ENCODE results near the gene CCT2.

Gene CCT2

GRCh38 chr12:69550569-69551350, 34.5 kb upstream of the CCT2 start:
- TF ChIP-seq CTCF (conservative IDR thresholded peaks at IDR 0.05) (no peak), ZFX (IDR thresholded peaks at IDR 0.05) (no peak)
- no peak overlapping the region for H3K27ac ChIP-seq

GRCh38 chr12:69553628-69554248, 31.5 kb upstream of the CCT2 start:
- no peak overlapping the region for H3K27ac ChIP-seq
- TF ChIP-seq CTCF (conservative IDR thresholded peaks at IDR 0.05): no peak
- no peak for TF ChIP-seq ZFX (IDR thresholded peaks at IDR 0.05)

- TF ChIP-seq ZFX (IDR thresholded peaks at IDR 0.05): no peak
Measured at GRCh38 chr12:69555461-69555860, 29.8 kb upstream of the CCT2 start.

GRCh38 chr12:69556383-69556782, 28.9 kb upstream of the CCT2 start:
- H3K27ac ChIP-seq: no peak overlapping the region
- no peak for TF ChIP-seq ZFX (IDR thresholded peaks at IDR 0.05)
- TF ChIP-seq CTCF (conservative IDR thresholded peaks at IDR 0.05): no peak

More at GRCh38 chr12:69555461-69555860, 29.8 kb upstream of the CCT2 start:
- no peak overlapping the region for H3K27ac ChIP-seq

- no peak for TF ChIP-seq CTCF (conservative IDR thresholded peaks at IDR 0.05)
- TF ChIP-seq ZFX (IDR thresholded peaks at IDR 0.05): no peak
- no peak overlapping the region for H3K27ac ChIP-seq
Measured at GRCh38 chr12:69563166-69563762, 22.0 kb upstream of the CCT2 start.

- no peak overlapping the region for H3K27ac ChIP-seq
- TF ChIP-seq ZFX (IDR thresholded peaks at IDR 0.05): no peak
- peak; percentile 14 for TF ChIP-seq CTCF (conservative IDR thresholded peaks at IDR 0.05)
Measured at GRCh38 chr12:69566603-69567002, 18.7 kb upstream of the CCT2 start.

- H3K27ac ChIP-seq: no peak overlapping the region
- TF ChIP-seq CTCF (conservative IDR thresholded peaks at IDR 0.05) (no peak), ZFX (IDR thresholded peaks at IDR 0.05) (no peak)
Measured at GRCh38 chr12:69569236-69569635, 16.0 kb upstream of the CCT2 start.
